Karpas-422 (cell line): ENCODE results near the gene BCL3. TPM values are rescaled to one million over a fixed set of nuclear protein-coding genes. Genes with fewer than 3 reads are reported as not detected.

Source experiments
- DNase-seq: peaks from one replicate; pipeline ENCODE4 v3.0.0-alpha.2; 2015
- H2AFZ ChIP-seq: fragments of 200-600 bp; sonication (generic); 2 replicates; pipeline ENCODE4 v1.6.1; 2014; ENCODE audit warnings: antibody characterized with exemption, low read length, mixed read lengths
- H3K27ac ChIP-seq: fragments of 200-600 bp; sonication (generic); 2 replicates; pipeline ENCODE4 v1.5.1; 2014; ENCODE audit warnings: mild to moderate bottlenecking, low read length, moderate library complexity
- H3K27me3 ChIP-seq: fragments of 200-600 bp; sonication (generic); 2 replicates; pipeline ENCODE4 v1.6.1; 2014; ENCODE audit warnings: low read length, mixed read lengths
- H3K36me3 ChIP-seq: fragments of 200-600 bp; sonication (generic); 2 replicates; pipeline ENCODE4 v1.6.1; 2014; ENCODE audit warnings: low read length, mixed read lengths; ENCODE audit not compliant: insufficient read depth
- H3K4me1 ChIP-seq: fragments of 200-600 bp; sonication (generic); 2 replicates; pipeline ENCODE4 v1.6.1; 2014; ENCODE audit warnings: mild to moderate bottlenecking, low read length, mixed read lengths
- H3K4me2 ChIP-seq: fragments of 200-600 bp; sonication (generic); 2 replicates; pipeline ENCODE4 v1.6.1; 2014; ENCODE audit warnings: low read length, low read depth, mild to moderate bottlenecking; ENCODE audit not compliant: poor library complexity, severe bottlenecking
- H3K4me3 ChIP-seq: fragments of 200-600 bp; sonication (generic); 2 replicates; pipeline ENCODE4 v1.5.1; 2014; ENCODE audit warnings: mild to moderate bottlenecking, antibody characterized with exemption, low read length, mixed read lengths
- H3K79me2 ChIP-seq: fragments of 200-600 bp; sonication (generic); 2 replicates; pipeline ENCODE4 v1.6.1; 2014; ENCODE audit warnings: mild to moderate bottlenecking, low read length, mixed read lengths
- H3K9ac ChIP-seq: fragments of 200-600 bp; sonication (generic); 2 replicates; pipeline ENCODE4 v1.6.0; 2014; ENCODE audit warnings: low read length
- H3K9me2 ChIP-seq: fragments of 200-600 bp; sonication (generic), shearing (Covaris generic); replicated peaks from 2 replicates; pipeline ENCODE4 v1.6.0; 2014; ENCODE audit warnings: mild to moderate bottlenecking, low read length, moderate library complexity; ENCODE audit not compliant: insufficient read depth
- H3K9me3 ChIP-seq: fragments of 300-700, 200-600 bp; sonication (generic); 2 replicates; pipeline ENCODE4 v1.6.1; 2014; ENCODE audit warnings: low read length, mixed read lengths
- H4K20me1 ChIP-seq: fragments of 200-600 bp; sonication (generic); 2 replicates; pipeline ENCODE4 v1.6.1; 2014; ENCODE audit warnings: mild to moderate bottlenecking, antibody characterized with exemption, low read length, low read depth; ENCODE audit not compliant: insufficient read depth
- total RNA-seq: library from RNA; depleted of rRNA; stranded (reverse); fragments of >200 nt; shearing (Covaris generic); gene quantifications from 2 replicates; pipeline ENCODE4 v1.2.3, GENCODE V29; 2014; ENCODE audit warnings: low replicate concordance

Gene BCL3
- total RNA-seq, 1 experiment from 2014 or later: not detected

- Histone ChIP-seq H3K36me3 (no peaks in the 10 kb centered on the region), H3K27me3 (no peaks in the 10 kb centered on the region), H3K9me2 (no peaks in the 10 kb centered on the region), H3K4me3 (no peak overlapping the region), H3K9me3 (no peaks in the 10 kb centered on the region), H3K79me2 (no peaks in the 10 kb centered on the region), H3K4me2 (no peak overlapping the region), H3K27ac (no peak overlapping the region), H3K4me1 (no peaks in the 10 kb centered on the region), H4K20me1 (no peaks in the 10 kb centered on the region), H2AFZ (no peak overlapping the region), H3K9ac (no peak overlapping the region)
- no peak for DNase-seq
These were observed 14.2 kb upstream of the BCL3 start for GRCh38 chr19:44734357-44734756.

- Histone ChIP-seq H3K4me2 (no peak overlapping the region), H3K27ac (no peak overlapping the region), H3K9ac (no peak overlapping the region), H2AFZ (no peak overlapping the region), H3K4me1 (no peaks in the 10 kb centered on the region), H4K20me1 (no peaks in the 10 kb centered on the region), H3K4me3 (no peak overlapping the region), H3K9me3 (no peaks in the 10 kb centered on the region), H3K36me3 (no peaks in the 10 kb centered on the region), H3K27me3 (no peaks in the 10 kb centered on the region), H3K79me2 (no peaks in the 10 kb centered on the region), H3K9me2 (no peaks in the 10 kb centered on the region)
- DNase-seq: no peak
These were observed 13.5 kb upstream of the BCL3 start for GRCh38 chr19:44735011-44735410.

- Histone ChIP-seq H3K9me3 (no peaks in the 10 kb centered on the region), H3K4me3 (no peak overlapping the region), H4K20me1 (no peaks in the 10 kb centered on the region), H3K36me3 (no peaks in the 10 kb centered on the region), H3K9ac (no peak overlapping the region), H3K4me1 (no peaks in the 10 kb centered on the region), H3K79me2 (no peaks in the 10 kb centered on the region), H3K9me2 (no peaks in the 10 kb centered on the region), H3K27me3 (no peaks in the 10 kb centered on the region), H2AFZ (no peak overlapping the region), H3K4me2 (no peak overlapping the region), H3K27ac (no peak overlapping the region)
- no peak for DNase-seq
These were observed 11.1 kb upstream of the BCL3 start for GRCh38 chr19:44737238-44738071.

GRCh38 chr19:44738136-44738535 is 10.4 kb upstream of the BCL3 start:
- no peak overlapping the region for H3K27ac ChIP-seq
- H3K36me3 ChIP-seq: no peaks in the 10 kb centered on the region
- H3K9ac ChIP-seq: no peak overlapping the region
- H3K9me2 ChIP-seq: no peaks in the 10 kb centered on the region
- no peaks in the 10 kb centered on the region for H3K79me2 ChIP-seq
- H3K9me3 ChIP-seq: no peaks in the 10 kb centered on the region
- DNase-seq: no peak
- no peak overlapping the region for H3K4me3 ChIP-seq
- no peaks in the 10 kb centered on the region for H3K27me3 ChIP-seq
- H2AFZ ChIP-seq: no peak overlapping the region
- H3K4me1 ChIP-seq: no peaks in the 10 kb centered on the region
- H3K4me2 ChIP-seq: no peak overlapping the region
- no peaks in the 10 kb centered on the region for H4K20me1 ChIP-seq

GRCh38 chr19:44738603-44739558 is 9.6 kb upstream of the BCL3 start:
- H3K9ac ChIP-seq: no peak overlapping the region
- no peak overlapping the region for H3K4me2 ChIP-seq
- no peaks in the 10 kb centered on the region for H3K4me1 ChIP-seq
- no peaks in the 10 kb centered on the region for H3K79me2 ChIP-seq
- H3K9me2 ChIP-seq: no peaks in the 10 kb centered on the region
- no peaks in the 10 kb centered on the region for H4K20me1 ChIP-seq
- H3K27me3 ChIP-seq: no peaks in the 10 kb centered on the region
- no peak overlapping the region for H3K27ac ChIP-seq
- no peak overlapping the region for H2AFZ ChIP-seq
- no peaks in the 10 kb centered on the region for H3K36me3 ChIP-seq
- H3K9me3 ChIP-seq: no peaks in the 10 kb centered on the region
- no peak for DNase-seq
- no peak overlapping the region for H3K4me3 ChIP-seq

- Histone ChIP-seq H3K27ac (no peak overlapping the region), H3K4me2 (no peak overlapping the region), H3K9me2 (no peaks in the 10 kb centered on the region), H2AFZ (no peak overlapping the region), H4K20me1 (no peaks in the 10 kb centered on the region), H3K36me3 (no peaks in the 10 kb centered on the region), H3K9me3 (no peaks in the 10 kb centered on the region), H3K27me3 (no peaks in the 10 kb centered on the region), H3K4me1 (no peaks in the 10 kb centered on the region), H3K4me3 (no peak overlapping the region), H3K9ac (no peak overlapping the region), H3K79me2 (no peaks in the 10 kb centered on the region)
- DNase-seq: no peak
These were observed 8.1 kb upstream of the BCL3 start for GRCh38 chr19:44740351-44740824.

GRCh38 chr19:44741258-44741731 is 7.2 kb upstream of the BCL3 start:
- no peak overlapping the region for H2AFZ ChIP-seq
- no peak for DNase-seq

GRCh38 chr19:44741841-44742329 is 6.6 kb upstream of the BCL3 start:
- H3K4me1 ChIP-seq: no peaks in the 10 kb centered on the region
- no peaks in the 10 kb centered on the region for H3K27me3 ChIP-seq
- no peak for DNase-seq
- no peaks in the 10 kb centered on the region for H3K9me2 ChIP-seq
- H3K9me3 ChIP-seq: no peaks in the 10 kb centered on the region
- H3K9ac ChIP-seq: no peak overlapping the region
- H4K20me1 ChIP-seq: no peaks in the 10 kb centered on the region
- no peak overlapping the region for H3K27ac ChIP-seq
- H3K4me3 ChIP-seq: no peak overlapping the region
- H3K4me2 ChIP-seq: no peak overlapping the region
- H3K79me2 ChIP-seq: no peaks in the 10 kb centered on the region
- no peak overlapping the region for H2AFZ ChIP-seq
- no peaks in the 10 kb centered on the region for H3K36me3 ChIP-seq

More at GRCh38 chr19:44741258-44741731, 7.2 kb upstream of the BCL3 start:
- Histone ChIP-seq H3K27me3 (no peaks in the 10 kb centered on the region), H3K79me2 (no peaks in the 10 kb centered on the region), H3K9ac (no peak overlapping the region), H3K4me2 (no peak overlapping the region), H4K20me1 (no peaks in the 10 kb centered on the region), H3K9me2 (no peaks in the 10 kb centered on the region), H3K4me1 (no peaks in the 10 kb centered on the region), H3K36me3 (no peaks in the 10 kb centered on the region), H3K4me3 (no peak overlapping the region), H3K9me3 (no peaks in the 10 kb centered on the region), H3K27ac (no peak overlapping the region)
